A549 (cell line): ENCODE data around the gene RYR1. TPM values are rescaled to one million over a fixed set of nuclear protein-coding genes. Genes with fewer than 3 reads are reported as not detected.
A peak's percentile ranks its signal among the peaks of the same experiment; 100 is the strongest.

Experiments used
- ATAC-seq, 2 experiments: fragments of 200-7000 bp in 1 of 2; fragments of >200 bp in 1 of 2; cut with Nextera tagmentation in 1 of 2; cut with Tn5 transposase in 1 of 2; 3 replicates each; pipeline versions ENCODE4 v1.8.0 to v1.9.1; 2018 to 2020; ENCODE audit warnings: mild to moderate bottlenecking in 1 of 2, moderate library complexity in 1 of 2
- CTCF ChIA-PET: fragments of 300-600 bp; sonication (Branson Sonifier 250); formaldehyde crosslinking; extraction: SDS; loops from one replicate; lab custom pipeline; 2021; ENCODE audit warnings: antibody characterized with exemption, inconsistent platforms; lab: Yijun Ruan, JAX
- POLR2A ChIA-PET: fragments of 350-600 bp; formaldehyde crosslinking; extraction: SDS; loops from one replicate; lab custom pipeline; 2021; ENCODE audit warnings: antibody characterized with exemption, inconsistent platforms; lab: Yijun Ruan, JAX
- DNase-seq, 2 experiments: peaks; one replicate each; pipeline versions ENCODE4 v3.0.0 to v3.0.0-alpha.2; 2011 to 2016; ENCODE audit warnings: low read depth in 1 of 2, low spot score in 1 of 2
- FAIRE-seq: peaks from 2 replicates; lab custom pipeline; 2011; peaks lifted over from hg19 to GRCh38; lab: Jason Lieb, UNC
- H3K27ac ChIP-seq, 2 experiments: fragments of >200 bp; sonication (Bioruptor Twin); formaldehyde crosslinking; 3 replicates each; pipeline ENCODE4 v1.5.1; 2016 to 2017
- H3K4me1 ChIP-seq: fragments of >200 bp; sonication (Bioruptor Twin); formaldehyde crosslinking; 3 replicates; pipeline ENCODE4 v1.6.1; 2016
- H3K4me2 ChIP-seq: fragments of >200 bp; sonication (Bioruptor Twin); formaldehyde crosslinking; 3 replicates; pipeline ENCODE4 v1.6.1; 2016
- H3K4me3 ChIP-seq: fragments of >200 bp; sonication (Bioruptor Twin); formaldehyde crosslinking; 3 replicates; pipeline ENCODE4 v1.5.1; 2016
- H3K9me3 ChIP-seq: fragments of >200 bp; sonication (Bioruptor Twin); formaldehyde crosslinking; 3 replicates; pipeline ENCODE4 v1.6.1; 2016
- BCL3 ChIP-seq: fragments of >200 bp; sonication (Bioruptor Twin); formaldehyde crosslinking; IDR thresholded peaks from 3 replicates; pipeline ENCODE4 v1.6.1; 2016
- BHLHE40 ChIP-seq: IDR thresholded peaks from 2 replicates; pipeline ENCODE4 v1.6.1; 2012; ENCODE audit warnings: low read depth, low read length, inconsistent platforms
- CBX8 ChIP-seq: fragments of 200-600 bp; sonication (generic); IDR thresholded peaks from 2 replicates; pipeline ENCODE4 v1.6.1; 2016
- CEBPB ChIP-seq, 2 experiments: fragments of >200 bp in 1 of 2; sonication (Bioruptor Twin) in 1 of 2; formaldehyde crosslinking in 1 of 2; IDR thresholded peaks; 2 replicates each; pipeline ENCODE4 v1.6.1; 2012 to 2016
- CHD2 ChIP-seq: fragments of 150-350 bp; IDR thresholded peaks from 2 replicates; pipeline ENCODE4 v1.6.1; 2014; ENCODE audit warnings: low read length; ENCODE audit not compliant: partially characterized antibody
- CHD4 ChIP-seq: fragments of 200-600 bp; sonication (generic); IDR thresholded peaks from 2 replicates; pipeline ENCODE4 v1.6.1; 2016; ENCODE audit warnings: antibody characterized with exemption, mild to moderate bottlenecking, borderline replicate concordance
- E2F6 ChIP-seq: IDR thresholded peaks from 2 replicates; pipeline ENCODE4 v1.6.1; 2012; ENCODE audit warnings: low read depth, borderline replicate concordance
- EHF ChIP-seq: fragments of 250-450 bp; sonication (Bioruptor Pico); IDR thresholded peaks from 2 replicates; pipeline ENCODE4 v1.5.0; 2020; ENCODE audit warnings: mild to moderate bottlenecking
- EHMT2 ChIP-seq: fragments of 200-600 bp; sonication (generic); IDR thresholded peaks from 2 replicates; pipeline ENCODE4 v1.6.1; 2016; ENCODE audit warnings: antibody characterized with exemption, low read depth, mild to moderate bottlenecking, moderate library complexity
- FOXS1 ChIP-seq: fragments of 250-450 bp; sonication (Bioruptor Pico); IDR thresholded peaks from 2 replicates; pipeline ENCODE4 v1.5.0; 2020; ENCODE audit warnings: mild to moderate bottlenecking, moderate library complexity
- HDAC2 ChIP-seq: fragments of 200-600 bp; sonication (generic); IDR thresholded peaks from 2 replicates; pipeline ENCODE4 v1.6.1; 2016
- HEYL ChIP-seq: fragments of 250-450 bp; sonication (Bioruptor Pico); IDR thresholded peaks from 2 replicates; pipeline ENCODE4 v1.8.0; 2021; ENCODE audit warnings: mild to moderate bottlenecking, moderate library complexity
- HOXA7 ChIP-seq: fragments of 250-450 bp; sonication (Bioruptor Pico); IDR thresholded peaks from 2 replicates; pipeline ENCODE4 v1.5.0; 2020; ENCODE audit warnings: mild to moderate bottlenecking, moderate library complexity
- HOXB13 ChIP-seq: fragments of 250-450 bp; sonication (Bioruptor Pico); IDR thresholded peaks from 2 replicates; pipeline ENCODE4 v1.5.0; 2020; ENCODE audit warnings: low read depth, mild to moderate bottlenecking, moderate library complexity
- HOXB5 ChIP-seq: fragments of 250-450 bp; sonication (Bioruptor Pico); IDR thresholded peaks from 2 replicates; pipeline ENCODE4 v1.5.0; 2020; ENCODE audit warnings: mild to moderate bottlenecking, moderate library complexity
- JUN ChIP-seq, 2 experiments: fragments of >200 bp; sonication (Bioruptor Twin); formaldehyde crosslinking; IDR thresholded peaks; 2 replicates in 1 of 2; 3 replicates in 1 of 2; pipeline ENCODE4 v1.6.1; 2016 to 2017
- KDM1A ChIP-seq: fragments of 200-600 bp; sonication (generic); IDR thresholded peaks from 2 replicates; pipeline ENCODE4 v1.6.1; 2016; ENCODE audit warnings: low read depth, mild to moderate bottlenecking
- MAFK ChIP-seq: fragments of 450-650 bp; IDR thresholded peaks from 2 replicates; pipeline ENCODE4 v1.6.1; 2014; ENCODE audit not compliant: partially characterized antibody
- NR3C1 ChIP-seq: fragments of >200 bp; sonication (Bioruptor Twin); formaldehyde crosslinking; IDR thresholded peaks from 3 replicates; pipeline ENCODE4 v1.6.1; 2017
- PBX3 ChIP-seq: IDR thresholded peaks from 2 replicates; pipeline ENCODE4 v1.6.1; 2012
- PHF8 ChIP-seq: fragments of 200-600 bp; sonication (generic); IDR thresholded peaks from 2 replicates; pipeline ENCODE4 v1.6.1; 2016; ENCODE audit warnings: low read depth, mild to moderate bottlenecking, antibody characterized with exemption, moderate library complexity, borderline replicate concordance
- RARB ChIP-seq: fragments of 250-450 bp; sonication (Bioruptor Pico); IDR thresholded peaks from 2 replicates; pipeline ENCODE4 v1.8.0; 2021; ENCODE audit warnings: mild to moderate bottlenecking, moderate library complexity
- SMC3 ChIP-seq: fragments of >200 bp; sonication (Bioruptor Twin); formaldehyde crosslinking; IDR thresholded peaks from 3 replicates; pipeline ENCODE4 v1.6.1; 2018; ENCODE audit warnings: inconsistent platforms
- SREBF2 ChIP-seq: fragments of 450-650 bp; IDR thresholded peaks from 2 replicates; pipeline ENCODE4 v1.6.1; 2014; ENCODE audit warnings: mild to moderate bottlenecking, moderate library complexity
- TFCP2L1 ChIP-seq: fragments of 250-450 bp; sonication (Bioruptor Pico); IDR thresholded peaks from 2 replicates; pipeline ENCODE4 v1.5.0; 2021; ENCODE audit warnings: mild to moderate bottlenecking
- TP53 ChIP-seq: fragments of 250-450 bp; sonication (Bioruptor Pico); IDR thresholded peaks from 2 replicates; pipeline ENCODE4 v1.5.0; 2021; ENCODE audit warnings: mild to moderate bottlenecking, moderate library complexity
- ZFP36 ChIP-seq: fragments of 450-650 bp; IDR thresholded peaks from 2 replicates; pipeline ENCODE4 v1.6.1; 2014; ENCODE audit warnings: borderline replicate concordance; ENCODE audit not compliant: partially characterized antibody
- ZNF302 ChIP-seq: fragments of 250-450 bp; sonication (Bioruptor Pico); IDR thresholded peaks from 2 replicates; pipeline ENCODE4 v1.9.0; 2021; ENCODE audit warnings: inconsistent platforms, mild to moderate bottlenecking, moderate library complexity
- WGBS: methylation state at CpG from one replicate; pipeline ENCODE4 v1.1.6; 2017; ENCODE audit errors: missing lambda C conversion rate; 5-methylcytosine and 5-hydroxymethylcytosine counted together
- polyA plus RNA-seq, 4 experiments: library from polyadenylated mRNA; depleted of rRNA in 3 of 4; stranded (reverse); fragments of >200 nt; fragmentation: RNase III in 1 of 4; extraction: RNeasy Plus Mini Kit Qiagen cat#74134 plus additional on column Dnase treatment in 1 of 4; gene quantifications; 2 replicates in 3 of 4; 3 replicates in 1 of 4; pipeline ENCODE4 v1.2.3, GENCODE V29; 2011 to 2017
- TF ChIP-seq, protein P1 (sequence below): fragments of >200 bp; sonication (Bioruptor Twin); formaldehyde crosslinking; IDR thresholded peaks from 3 replicates; pipeline ENCODE4 v1.5.1; 2016

RYR1 gene
- polyA plus RNA-seq, 2 of the 4 experiments (the other 2 are of a cell fraction): 1.4 to 3.1 TPM

DNA sequence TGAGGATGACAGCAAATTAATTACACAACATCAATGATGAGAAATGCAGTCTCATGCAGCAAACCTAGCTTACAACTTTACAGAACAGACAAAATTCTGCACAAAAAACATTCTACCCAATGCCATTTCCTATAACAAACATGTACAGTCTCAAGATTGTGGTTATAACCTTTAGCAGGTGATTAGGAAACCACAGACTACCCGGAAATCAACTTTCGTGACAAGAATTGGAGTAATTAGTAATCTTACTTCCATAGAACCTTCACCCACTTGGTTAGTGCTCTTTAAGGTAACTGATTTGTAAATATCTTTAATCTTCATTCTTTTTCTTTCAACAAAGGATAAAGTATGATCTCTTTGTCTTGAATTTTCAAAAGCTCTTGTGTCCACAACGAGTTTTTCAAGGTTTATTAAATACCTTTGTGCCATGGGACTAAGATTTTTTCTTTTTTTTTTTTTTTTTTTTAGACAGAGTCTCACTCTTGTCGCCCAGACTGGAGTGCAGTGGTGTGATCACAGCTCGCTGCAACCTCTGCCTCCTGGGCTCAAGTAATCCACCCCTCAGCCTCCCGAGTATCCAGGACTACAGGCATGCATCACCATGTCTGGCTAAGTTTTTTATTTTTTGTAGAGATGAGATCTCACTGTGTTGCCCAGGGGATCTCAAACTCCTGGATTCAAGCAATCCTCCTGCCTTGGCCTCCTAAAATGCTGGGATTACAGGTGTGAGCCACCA lies 105.5 kb downstream of the RYR1 start:
- TF ChIP-seq HOXB13 (0 out of 2 replicates have a peak, but pooled peaks have one; percentile 28), ZNF302 (CRISPR knock-in tag) (no peak)
- DNase-seq: no peak
- FAIRE-seq: peak; percentile 98

DNA sequence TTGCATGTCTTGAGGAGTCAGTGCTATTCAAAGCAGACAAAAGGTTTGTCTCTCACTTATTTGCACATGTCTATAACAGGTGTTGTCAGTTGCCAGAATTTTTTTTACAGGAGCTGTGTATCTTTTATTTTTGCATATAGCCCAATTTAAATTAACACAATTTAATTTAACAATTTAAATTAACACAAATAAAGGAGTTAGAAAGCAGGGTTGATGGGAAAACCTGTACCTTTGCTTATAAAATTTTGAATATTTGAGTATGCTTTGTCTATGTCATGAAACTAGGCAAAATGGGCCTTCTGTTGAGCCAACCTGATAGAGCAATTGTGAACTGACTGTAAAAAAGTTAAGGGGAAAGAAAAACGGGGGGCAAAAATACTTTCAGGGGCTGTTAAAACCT lies 106.3 kb downstream of the RYR1 start:
- CTCF ChIA-PET: no interaction called here
- 4% methylated on average over 1 of the region's 1 CpG for WGBS
- no peak for ATAC-seq
- TF ChIP-seq BHLHE40: no peak
- TF ChIP-seq PBX3: no peak
- no peak for TF ChIP-seq NR3C1
- TF ChIP-seq TP53 (CRISPR knock-in tag): no peak
- no peak for TF ChIP-seq CHD4
- TF ChIP-seq ZFP36: no peak
- no peak for TF ChIP-seq FOXS1
- no peak for TF ChIP-seq MAFK
- no peak for TF ChIP-seq EHMT2
- no peak for TF ChIP-seq JUN (IDR thresholded peaks at IDR 0.05)
- TF ChIP-seq TFCP2L1 (CRISPR knock-in tag): no peak
- no peak for TF ChIP-seq KDM1A
- TF ChIP-seq CEBPB (IDR thresholded peaks at IDR 0.05): no peak
- TF ChIP-seq, protein P1, sequence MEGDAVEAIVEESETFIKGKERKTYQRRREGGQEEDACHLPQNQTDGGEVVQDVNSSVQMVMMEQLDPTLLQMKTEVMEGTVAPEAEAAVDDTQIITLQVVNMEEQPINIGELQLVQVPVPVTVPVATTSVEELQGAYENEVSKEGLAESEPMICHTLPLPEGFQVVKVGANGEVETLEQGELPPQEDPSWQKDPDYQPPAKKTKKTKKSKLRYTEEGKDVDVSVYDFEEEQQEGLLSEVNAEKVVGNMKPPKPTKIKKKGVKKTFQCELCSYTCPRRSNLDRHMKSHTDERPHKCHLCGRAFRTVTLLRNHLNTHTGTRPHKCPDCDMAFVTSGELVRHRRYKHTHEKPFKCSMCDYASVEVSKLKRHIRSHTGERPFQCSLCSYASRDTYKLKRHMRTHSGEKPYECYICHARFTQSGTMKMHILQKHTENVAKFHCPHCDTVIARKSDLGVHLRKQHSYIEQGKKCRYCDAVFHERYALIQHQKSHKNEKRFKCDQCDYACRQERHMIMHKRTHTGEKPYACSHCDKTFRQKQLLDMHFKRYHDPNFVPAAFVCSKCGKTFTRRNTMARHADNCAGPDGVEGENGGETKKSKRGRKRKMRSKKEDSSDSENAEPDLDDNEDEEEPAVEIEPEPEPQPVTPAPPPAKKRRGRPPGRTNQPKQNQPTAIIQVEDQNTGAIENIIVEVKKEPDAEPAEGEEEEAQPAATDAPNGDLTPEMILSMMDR: no peak
- no peak for TF ChIP-seq CBX8
- no peak for TF ChIP-seq HOXB5
- TF ChIP-seq BCL3: no peak
- TF ChIP-seq CHD2: no peak
- TF ChIP-seq, all 56 proteins: peak for 0
- H3K4me2 ChIP-seq: no peak overlapping the region
- H3K4me1 ChIP-seq: peaks cover 11% of the 10 kb centered on the region
- DNase-seq (no peak), FAIRE-seq (no peak)
- H3K27ac ChIP-seq: no peak overlapping the region
- POLR2A ChIA-PET: no interaction called here
- H3K9me3 ChIP-seq: peaks cover 48% of the 10 kb centered on the region
- no peak overlapping the region for H3K4me3 ChIP-seq

More for the DNA sequence above, 105.5 kb downstream of the RYR1 start:
- POLR2A ChIA-PET: no interaction called here
- H3K4me2 ChIP-seq: no peak overlapping the region
- ATAC-seq: no peak
- CTCF ChIA-PET: interaction anchor here (0.6 to 2.0 kb wide), 4 partner anchors 58 to 421 kb away, joined by 3 to 6 read pairs (median 4); no protein-coding TSS in a partner anchor
- 37% methylated on average over 6 of the region's 6 CpGs for WGBS
- H3K4me1 ChIP-seq: peaks cover 7% of the 10 kb centered on the region; the same call in 2 of the 3 replicates
- no peak overlapping the region for H3K4me3 ChIP-seq
- H3K9me3 ChIP-seq: peaks cover 56% of the 10 kb centered on the region
- H3K27ac ChIP-seq: no peak overlapping the region

- ChIA-PET CTCF (interaction anchor here (0.7 to 4.2 kb wide), 3 partner anchors 11 to 37 kb away, joined by 3 to 94 read pairs (median 4); no protein-coding TSS in a partner anchor), POLR2A (no interaction called here)
- TF ChIP-seq RARB (CRISPR knock-in tag) (no peak), CHD4 (no peak), EHF (no peak), HDAC2 (no peak), SMC3 (no peak), CEBPB (IDR thresholded peaks at IDR 0.05) (no peak), HOXB13 (no peak), BHLHE40 (no peak), E2F6 (no peak), PHF8 (no peak), HOXA7 (CRISPR knock-in tag) (no peak), HEYL (CRISPR knock-in tag) (no peak), SREBF2 (no peak)
- TF ChIP-seq, protein P1: no peak
These were observed 108.5 kb downstream of the RYR1 start for GRCh38 chr19:38542040-38542439.

More at GRCh38 chr19:38542040-38542439, 108.5 kb downstream of the RYR1 start:
- DNase-seq (no peak), FAIRE-seq (peak; percentile 61), ATAC-seq (no peak)
- H3K4me2 ChIP-seq: no peak overlapping the region
- H3K4me1 ChIP-seq: peaks cover 14% of the 10 kb centered on the region
- peaks cover 25% of the 10 kb centered on the region for H3K9me3 ChIP-seq
- no peak overlapping the region for H3K4me3 ChIP-seq
- WGBS: 35% methylated on average over 4 of the region's 4 CpGs
- H3K27ac ChIP-seq: no peak overlapping the region
